HEK293 (cell line): ENCODE results near the gene HELQ.

Experiments
- BCL11B ChIP-seq: fragments of 450-650 bp; formaldehyde crosslinking; IDR thresholded peaks from 2 replicates; pipeline ENCODE4 v1.5.1; 2016; ENCODE audit warnings: low read depth, missing biosample characterization, missing genetic modification characterization
- GLI2 ChIP-seq: fragments of 450-650 bp; formaldehyde crosslinking; IDR thresholded peaks from 2 replicates; pipeline ENCODE4; 2017; ENCODE audit warnings: missing biosample characterization, missing genetic modification characterization, low read depth, borderline replicate concordance
- IKZF3 ChIP-seq: fragments of 450-650 bp; IDR thresholded peaks from 2 replicates; pipeline ENCODE4 v1.5.0; 2018; ENCODE audit warnings: missing biosample characterization, mild to moderate bottlenecking, missing genetic modification characterization, moderate library complexity
- MEIS1 ChIP-seq: sonication (generic); formaldehyde crosslinking; IDR thresholded peaks from 2 replicates; pipeline ENCODE4 v1.8.1; 2022; ENCODE audit warnings: missing genetic modification reagents, mild to moderate bottlenecking, borderline replicate concordance
- OSR2 ChIP-seq: fragments of 450-650 bp; formaldehyde crosslinking; IDR thresholded peaks from 2 replicates; pipeline ENCODE4 v1.5.1; 2016; ENCODE audit warnings: missing biosample characterization, missing genetic modification characterization
- PRDM4 ChIP-seq: fragments of 450-650 bp; formaldehyde crosslinking; IDR thresholded peaks from 2 replicates; pipeline ENCODE4 v1.5.1; 2017; ENCODE audit warnings: missing biosample characterization, missing genetic modification characterization
- SP3 ChIP-seq: fragments of 450-650 bp; formaldehyde crosslinking; IDR thresholded peaks from 2 replicates; pipeline ENCODE4 v1.5.1; 2016; ENCODE audit warnings: missing biosample characterization, missing genetic modification characterization
- YY1 ChIP-seq: fragments of 450-650 bp; formaldehyde crosslinking; IDR thresholded peaks from 2 replicates; pipeline ENCODE4 v1.5.1; 2018; ENCODE audit warnings: missing biosample characterization, missing genetic modification characterization
- ZBTB8A ChIP-seq: fragments of 450-650 bp; formaldehyde crosslinking; IDR thresholded peaks from 2 replicates; pipeline ENCODE4 v1.5.1; 2016; ENCODE audit warnings: missing biosample characterization, missing genetic modification characterization
- ZNF2 ChIP-seq: fragments of 450-650 bp; formaldehyde crosslinking; IDR thresholded peaks from 2 replicates; pipeline ENCODE4 v1.5.1; 2016; ENCODE audit warnings: missing biosample characterization, missing genetic modification characterization
- ZNF202 ChIP-seq: fragments of 450-650 bp; formaldehyde crosslinking; IDR thresholded peaks from 2 replicates; pipeline ENCODE4 v1.5.1; 2016; ENCODE audit warnings: missing biosample characterization, missing genetic modification characterization, borderline replicate concordance
- ZNF266 ChIP-seq: fragments of 450-650 bp; formaldehyde crosslinking; IDR thresholded peaks from 2 replicates; pipeline ENCODE4 v1.5.1; 2016; ENCODE audit warnings: missing biosample characterization, missing genetic modification characterization, low read depth
- ZNF292 ChIP-seq: fragments of 450-650 bp; formaldehyde crosslinking; IDR thresholded peaks from 2 replicates; pipeline ENCODE4 v1.5.1; 2016; ENCODE audit warnings: low read depth, missing biosample characterization, missing genetic modification characterization, borderline replicate concordance
- ZNF324 ChIP-seq: fragments of 450-650 bp; formaldehyde crosslinking; IDR thresholded peaks from 2 replicates; pipeline ENCODE4 v1.5.1; 2016; ENCODE audit warnings: missing biosample characterization, missing genetic modification characterization
- ZNF354C ChIP-seq: fragments of 450-650 bp; formaldehyde crosslinking; IDR thresholded peaks from 2 replicates; pipeline ENCODE4 v1.5.1; 2016; ENCODE audit warnings: missing biosample characterization, missing genetic modification characterization, low read depth, borderline replicate concordance
- ZNF416 ChIP-seq: fragments of 450-650 bp; formaldehyde crosslinking; IDR thresholded peaks from 2 replicates; pipeline ENCODE4 v1.5.1; 2016; ENCODE audit warnings: missing biosample characterization, missing genetic modification characterization
- ZNF501 ChIP-seq: fragments of 450-650 bp; formaldehyde crosslinking; IDR thresholded peaks from 2 replicates; pipeline ENCODE4 v1.5.1; 2016; ENCODE audit warnings: missing biosample characterization, missing genetic modification characterization
- ZNF513 ChIP-seq: fragments of 450-650 bp; IDR thresholded peaks from 2 replicates; pipeline ENCODE4 v1.5.1; 2018; ENCODE audit warnings: missing biosample characterization, missing genetic modification characterization
- ZNF518A ChIP-seq: fragments of 450-650 bp; formaldehyde crosslinking; conservative IDR thresholded peaks from 2 replicates; pipeline ENCODE4 v1.5.1; 2016; ENCODE audit warnings: low read depth, missing biosample characterization, missing genetic modification characterization
- ZNF530 ChIP-seq: fragments of 450-650 bp; formaldehyde crosslinking; IDR thresholded peaks from 2 replicates; pipeline ENCODE4 v1.5.1; 2016; ENCODE audit warnings: low read depth, missing biosample characterization, missing genetic modification characterization
- ZNF558 ChIP-seq: fragments of 450-650 bp; formaldehyde crosslinking; IDR thresholded peaks from 2 replicates; pipeline ENCODE4 v1.5.1; 2016; ENCODE audit warnings: missing biosample characterization, missing genetic modification characterization
- ZNF560 ChIP-seq: fragments of 450-650 bp; formaldehyde crosslinking; IDR thresholded peaks from 2 replicates; pipeline ENCODE4 v1.5.1; 2017; ENCODE audit warnings: missing biosample characterization, missing genetic modification characterization, borderline replicate concordance
- ZNF621 ChIP-seq: fragments of 450-650 bp; formaldehyde crosslinking; IDR thresholded peaks from 2 replicates; pipeline ENCODE4 v1.5.1; 2017; ENCODE audit warnings: missing biosample characterization, missing genetic modification characterization
- ZNF654 ChIP-seq: fragments of 450-650 bp; formaldehyde crosslinking; IDR thresholded peaks from 2 replicates; pipeline ENCODE4 v1.5.1; 2016; ENCODE audit warnings: low read depth, missing biosample characterization, missing genetic modification characterization
- ZNF658 ChIP-seq: fragments of 450-650 bp; formaldehyde crosslinking; IDR thresholded peaks from 2 replicates; pipeline ENCODE4; 2016; ENCODE audit warnings: missing biosample characterization, missing genetic modification characterization
- ZNF664 ChIP-seq: fragments of 450-650 bp; formaldehyde crosslinking; IDR thresholded peaks from 2 replicates; pipeline ENCODE4 v1.5.1; 2016; ENCODE audit warnings: missing biosample characterization, missing genetic modification characterization
- ZNF701 ChIP-seq: fragments of 450-650 bp; formaldehyde crosslinking; IDR thresholded peaks from 2 replicates; pipeline ENCODE4 v1.5.1; 2016; ENCODE audit warnings: missing biosample characterization, missing genetic modification characterization
- ZSCAN30 ChIP-seq: fragments of 450-650 bp; IDR thresholded peaks from 2 replicates; pipeline ENCODE4 v1.5.1; 2018; ENCODE audit warnings: missing biosample characterization, mild to moderate bottlenecking, missing genetic modification characterization, moderate library complexity
- ZXDB ChIP-seq: fragments of 450-650 bp; formaldehyde crosslinking; IDR thresholded peaks from 2 replicates; pipeline ENCODE4 v1.5.1; 2016; ENCODE audit warnings: missing biosample characterization, missing genetic modification characterization

Gene HELQ

GRCh38 chr4:83473966-83474365 is 18.3 kb upstream of the HELQ start (continued):
- TF ChIP-seq ZNF518A (peak; percentile 92), PRDM4 (no peak), SP3 (tag by site-specific recombination) (no peak), ZNF354C (tag by site-specific recombination) (no peak), ZNF558 (tag by site-specific recombination) (peak; percentile 81; the same call in 1 of the 2 replicates), YY1 (no peak), ZNF560 (peak; percentile 87), ZXDB (tag by site-specific recombination) (peak; percentile 76; the same call in 1 of the 2 replicates), IKZF3 (no peak), ZNF621 (tag by site-specific recombination) (no peak), ZNF530 (tag by site-specific recombination) (no peak), ZNF416 (tag by site-specific recombination) (no peak), BCL11B (tag by site-specific recombination) (no peak), ZNF664 (tag by site-specific recombination) (peak; percentile 73; the same call in 1 of the 2 replicates), ZNF292 (tag by site-specific recombination) (peak; percentile 63; the same call in 1 of the 2 replicates), ZSCAN30 (tag by site-specific recombination) (no peak), ZNF324 (tag by site-specific recombination) (no peak), ZNF2 (no peak), ZNF701 (tag by site-specific recombination) (no peak), ZNF654 (tag by site-specific recombination) (peak; percentile 45), ZNF501 (tag by site-specific recombination) (peak; percentile 56; the same call in 1 of the 2 replicates), ZNF202 (tag by site-specific recombination) (peak; percentile 58; the same call in 1 of the 2 replicates), ZNF658 (tag by site-specific recombination) (no peak), ZNF266 (tag by site-specific recombination) (peak; percentile 76), MEIS1 (no peak), ZNF513 (tag by site-specific recombination) (no peak), GLI2 (tag by site-specific recombination) (peak; percentile 43; the same call in 1 of the 2 replicates), OSR2 (no peak), ZBTB8A (tag by site-specific recombination) (peak; percentile 84)
